ENCODE data around the gene CCDC85A.

GRCh38 chr2:56262241-56262640, 78.5 kb downstream of the CCDC85A start:
- no peak for TF ChIP-seq CTCF (IDR thresholded peaks at IDR 0.05 in 2 of 3, conservative IDR thresholded peaks at IDR 0.05 in 1 of 3; ENCODE audit: borderline replicate concordance in 1 of 3, insufficient read depth in 1 of 3, low read depth in 2 of 3, low read length in 2 of 3)
- no peak for TF ChIP-seq RAD21 (IDR thresholded peaks at IDR 0.05; ENCODE audit: low read depth)

Data from HCT116 (cell line).